ENCODE results near the gene ADCY2.

Gene ADCY2

GRCh38 chr5:7753596-7753995 lies 357.7 kb downstream of the ADCY2 start:
- in situ Hi-C loops (cut with HindIII; ENCODE audit: low sequenced_read_pairs), result no loop called here
- DNase-seq (ENCODE audit: low read depth, low spot score), result no peak
- H3K4me3 ChIP-seq (ENCODE audit: low read depth, low read length), result no peak overlapping the region
- TF ChIP-seq, protein P1, sequence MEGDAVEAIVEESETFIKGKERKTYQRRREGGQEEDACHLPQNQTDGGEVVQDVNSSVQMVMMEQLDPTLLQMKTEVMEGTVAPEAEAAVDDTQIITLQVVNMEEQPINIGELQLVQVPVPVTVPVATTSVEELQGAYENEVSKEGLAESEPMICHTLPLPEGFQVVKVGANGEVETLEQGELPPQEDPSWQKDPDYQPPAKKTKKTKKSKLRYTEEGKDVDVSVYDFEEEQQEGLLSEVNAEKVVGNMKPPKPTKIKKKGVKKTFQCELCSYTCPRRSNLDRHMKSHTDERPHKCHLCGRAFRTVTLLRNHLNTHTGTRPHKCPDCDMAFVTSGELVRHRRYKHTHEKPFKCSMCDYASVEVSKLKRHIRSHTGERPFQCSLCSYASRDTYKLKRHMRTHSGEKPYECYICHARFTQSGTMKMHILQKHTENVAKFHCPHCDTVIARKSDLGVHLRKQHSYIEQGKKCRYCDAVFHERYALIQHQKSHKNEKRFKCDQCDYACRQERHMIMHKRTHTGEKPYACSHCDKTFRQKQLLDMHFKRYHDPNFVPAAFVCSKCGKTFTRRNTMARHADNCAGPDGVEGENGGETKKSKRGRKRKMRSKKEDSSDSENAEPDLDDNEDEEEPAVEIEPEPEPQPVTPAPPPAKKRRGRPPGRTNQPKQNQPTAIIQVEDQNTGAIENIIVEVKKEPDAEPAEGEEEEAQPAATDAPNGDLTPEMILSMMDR (IDR thresholded peaks at IDR 0.05; ENCODE audit: low read depth, low read length), result no peak

DNA sequence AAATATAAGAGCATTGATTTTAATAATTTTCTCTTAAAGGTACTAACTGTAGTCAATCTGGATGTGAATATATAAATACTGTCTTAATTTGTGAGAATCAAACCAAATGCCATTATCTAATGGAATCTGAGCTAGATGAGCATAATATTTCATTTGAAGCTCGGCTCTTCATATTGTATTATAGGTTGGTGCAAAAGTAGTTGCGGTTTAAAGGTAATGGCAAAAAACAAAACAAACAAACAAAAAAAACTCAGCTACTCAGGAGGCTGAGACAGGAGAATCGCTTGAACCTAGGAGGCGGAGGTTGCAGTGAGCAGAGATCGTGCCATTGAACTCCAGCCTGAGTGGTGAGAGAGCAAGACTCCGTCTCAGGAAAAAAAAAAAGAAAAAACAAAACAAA lies 358.6 kb downstream of the ADCY2 start:
- DNase-seq (ENCODE audit: low read depth, low spot score), result no peak
- no peak overlapping the region for H3K4me3 ChIP-seq (ENCODE audit: low read depth, low read length)
- in situ Hi-C loops (cut with HindIII; ENCODE audit: low sequenced_read_pairs), result no loop called here
- TF ChIP-seq, protein P1 (IDR thresholded peaks at IDR 0.05; ENCODE audit: low read depth, low read length), result no peak

GRCh38 chr5:7754997-7755596 lies 359.2 kb downstream of the ADCY2 start:
- TF ChIP-seq, protein P1 (IDR thresholded peaks at IDR 0.05; ENCODE audit: low read depth, low read length), result peak; percentile 88
- no peak overlapping the region for H3K4me3 ChIP-seq (ENCODE audit: low read depth, low read length)
- in situ Hi-C loops (cut with HindIII; ENCODE audit: low sequenced_read_pairs), result no loop called here
- peak; percentile 56 for DNase-seq (ENCODE audit: low read depth, low spot score)

DNA sequence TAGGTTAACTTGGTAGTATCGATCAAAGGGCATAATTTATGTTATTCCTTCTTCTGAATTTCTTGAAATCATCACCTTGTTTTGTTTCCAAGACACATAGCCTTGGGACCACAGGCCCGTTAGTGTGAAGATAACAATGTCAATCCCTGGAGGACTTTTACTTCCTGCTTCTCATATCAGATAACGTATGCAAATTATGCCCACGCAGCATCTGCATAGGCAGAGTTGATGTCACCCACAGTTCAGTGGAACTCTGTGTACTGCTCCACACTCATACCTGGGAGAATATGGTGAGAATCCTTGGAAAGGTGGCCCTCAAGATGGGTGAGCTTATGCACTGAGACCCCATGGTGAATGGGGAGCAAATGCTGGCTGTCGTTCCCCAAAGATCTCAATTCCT lies 360.0 kb downstream of the ADCY2 start:
- in situ Hi-C loops (cut with HindIII; ENCODE audit: low sequenced_read_pairs), result no loop called here
- DNase-seq (ENCODE audit: low read depth, low spot score), result no peak
- no peak overlapping the region for H3K4me3 ChIP-seq (ENCODE audit: low read depth, low read length)
- TF ChIP-seq, protein P1 (IDR thresholded peaks at IDR 0.05; ENCODE audit: low read depth, low read length), result no peak

DNA sequence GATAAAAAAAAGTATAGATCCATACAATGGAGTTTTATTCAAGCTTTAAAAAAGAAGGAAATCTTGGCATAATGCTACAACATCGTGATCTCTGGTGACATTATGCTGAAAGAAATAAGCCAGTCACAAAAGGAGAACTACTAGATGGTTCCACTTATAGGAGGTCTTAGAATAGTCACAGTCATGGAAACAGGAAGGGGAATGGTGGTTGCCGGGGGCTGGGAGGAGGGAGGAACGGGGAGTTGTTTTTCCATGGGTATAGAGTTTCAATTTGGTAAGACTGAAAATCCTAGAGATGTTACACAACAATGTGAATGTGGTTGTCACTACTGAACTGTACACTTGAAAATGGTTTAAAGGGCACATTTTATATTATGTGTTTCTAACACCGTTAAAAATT lies 360.5 kb downstream of the ADCY2 start:
- no peak for DNase-seq (ENCODE audit: low read depth, low spot score)
- H3K4me3 ChIP-seq (ENCODE audit: low read depth, low read length), result no peak overlapping the region
- TF ChIP-seq, protein P1 (IDR thresholded peaks at IDR 0.05; ENCODE audit: low read depth, low read length), result no peak
- in situ Hi-C loops (cut with HindIII; ENCODE audit: low sequenced_read_pairs), result no loop called here

GRCh38 chr5:7759257-7759871 lies 363.4 kb downstream of the ADCY2 start:
- no peak overlapping the region for H3K4me3 ChIP-seq (ENCODE audit: low read depth, low read length)
- in situ Hi-C loops (cut with HindIII; ENCODE audit: low sequenced_read_pairs), result no loop called here
- TF ChIP-seq, protein P1 (IDR thresholded peaks at IDR 0.05; ENCODE audit: low read depth, low read length), result no peak
- no peak for DNase-seq (ENCODE audit: low read depth, low spot score)
